DOHH2 (cell line): ENCODE results near the gene ACAN.

Source experiments
- H3F3A ChIP-seq: fragments of 200-600 bp; sonication (generic), shearing (Covaris generic); 2 replicates; pipeline ENCODE4 v1.6.0; 2016; ENCODE audit warnings: antibody characterized with exemption, mild to moderate bottlenecking; ENCODE audit not compliant: control insufficient read depth, insufficient read depth
- H3K27ac ChIP-seq: fragments of 200-600 bp; sonication (generic); 2 replicates; pipeline ENCODE4 v1.5.1; 2014; ENCODE audit warnings: low read depth, mild to moderate bottlenecking, low read length, moderate library complexity
- H3K27me3 ChIP-seq: fragments of 200-600 bp; sonication (generic); 2 replicates; pipeline ENCODE4 v1.6.1; 2014; ENCODE audit warnings: mild to moderate bottlenecking, low read length, mixed read lengths; ENCODE audit not compliant: control insufficient read depth
- H3K36me3 ChIP-seq: fragments of 200-600 bp; sonication (generic); 2 replicates; pipeline ENCODE4 v1.6.1; 2014; ENCODE audit warnings: mild to moderate bottlenecking, low read length, moderate library complexity, mixed read lengths; ENCODE audit not compliant: control insufficient read depth
- H3K4me1 ChIP-seq: fragments of 200-600 bp; sonication (generic); 2 replicates; pipeline ENCODE4 v1.6.1; 2014; ENCODE audit warnings: mild to moderate bottlenecking, low read length, mixed read lengths; ENCODE audit not compliant: control insufficient read depth
- H3K4me2 ChIP-seq: fragments of 200-600 bp; sonication (generic); 2 replicates; pipeline ENCODE4 v1.6.0; 2014; ENCODE audit warnings: mild to moderate bottlenecking, low read length, moderate library complexity
- H3K4me3 ChIP-seq: fragments of 200-600 bp; sonication (generic); 2 replicates; pipeline ENCODE4 v1.5.1; 2014; ENCODE audit warnings: mild to moderate bottlenecking, low read length, mixed read lengths
- H3K79me2 ChIP-seq: fragments of 200-600 bp; sonication (generic); 2 replicates; pipeline ENCODE4 v1.6.1; 2014; ENCODE audit warnings: mild to moderate bottlenecking, low read length, mixed read lengths; ENCODE audit not compliant: control insufficient read depth
- H3K9me2 ChIP-seq: fragments of 200-600 bp; sonication (generic); replicated peaks from 2 replicates; pipeline ENCODE4 v1.6.1; 2014; ENCODE audit warnings: mild to moderate bottlenecking, low read length, mixed read lengths; ENCODE audit not compliant: control insufficient read depth
- H3K9me3 ChIP-seq: fragments of 200-600 bp; sonication (generic); 2 replicates; pipeline ENCODE4 v1.6.1; 2014; ENCODE audit warnings: antibody characterized with exemption, low read length, mixed read lengths; ENCODE audit not compliant: control insufficient read depth, insufficient read depth
- H4K20me1 ChIP-seq: fragments of 200-600 bp; sonication (generic); 2 replicates; pipeline ENCODE4 v1.6.0; 2014; ENCODE audit warnings: low read depth, mild to moderate bottlenecking, antibody characterized with exemption, low read length, moderate library complexity; ENCODE audit not compliant: control insufficient read depth, insufficient read depth
- EZH2phosphoT487 ChIP-seq: fragments of 200-600 bp; sonication (generic); IDR thresholded peaks from 2 replicates; pipeline ENCODE4 v1.6.1; 2017; ENCODE audit warnings: borderline replicate concordance, mild to moderate bottlenecking, antibody characterized with exemption, low read length, moderate library complexity, mixed read lengths
- TF ChIP-seq, protein P1 (sequence below): fragments of 200-600 bp; sonication (generic); IDR thresholded peaks from one replicate; pipeline ENCODE4 v1.5.1; 2014; ENCODE audit warnings: antibody characterized with exemption, mild to moderate bottlenecking, low read depth, low read length; ENCODE audit not compliant: poor library complexity, severe bottlenecking

Gene ACAN

DNA sequence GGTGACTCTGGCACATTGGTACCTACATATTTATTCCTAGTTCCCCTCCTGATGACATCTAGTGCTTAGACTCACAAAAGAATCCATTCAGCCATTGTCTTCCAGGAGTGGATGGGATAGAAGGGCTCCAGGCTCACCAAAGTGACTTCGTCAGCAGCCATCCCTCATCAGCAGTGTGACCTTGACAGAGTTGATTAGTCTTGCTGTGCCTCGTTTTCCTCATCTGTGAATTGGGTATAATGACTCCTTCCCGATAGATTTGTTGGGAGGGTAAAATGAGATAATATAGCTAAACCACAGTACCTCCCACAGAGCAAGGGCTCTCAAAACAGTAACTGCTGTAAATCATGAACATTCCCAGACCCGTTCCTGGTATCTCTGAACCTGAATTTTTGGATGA, 10.7 kb downstream of the ACAN start:
- Histone ChIP-seq H3K9me2 (no peaks in the 10 kb centered on the region), H4K20me1 (no peaks in the 10 kb centered on the region), H3F3A (no peaks in the 10 kb centered on the region), H3K4me2 (no peak overlapping the region), H3K27ac (no peak overlapping the region), H3K36me3 (no peaks in the 10 kb centered on the region), H3K79me2 (no peaks in the 10 kb centered on the region), H3K4me1 (peaks cover 12% of the 10 kb centered on the region), H3K4me3 (no peak overlapping the region), H3K9me3 (no peaks in the 10 kb centered on the region), H3K27me3 (peaks cover 14% of the 10 kb centered on the region)
- TF ChIP-seq, protein P1, sequence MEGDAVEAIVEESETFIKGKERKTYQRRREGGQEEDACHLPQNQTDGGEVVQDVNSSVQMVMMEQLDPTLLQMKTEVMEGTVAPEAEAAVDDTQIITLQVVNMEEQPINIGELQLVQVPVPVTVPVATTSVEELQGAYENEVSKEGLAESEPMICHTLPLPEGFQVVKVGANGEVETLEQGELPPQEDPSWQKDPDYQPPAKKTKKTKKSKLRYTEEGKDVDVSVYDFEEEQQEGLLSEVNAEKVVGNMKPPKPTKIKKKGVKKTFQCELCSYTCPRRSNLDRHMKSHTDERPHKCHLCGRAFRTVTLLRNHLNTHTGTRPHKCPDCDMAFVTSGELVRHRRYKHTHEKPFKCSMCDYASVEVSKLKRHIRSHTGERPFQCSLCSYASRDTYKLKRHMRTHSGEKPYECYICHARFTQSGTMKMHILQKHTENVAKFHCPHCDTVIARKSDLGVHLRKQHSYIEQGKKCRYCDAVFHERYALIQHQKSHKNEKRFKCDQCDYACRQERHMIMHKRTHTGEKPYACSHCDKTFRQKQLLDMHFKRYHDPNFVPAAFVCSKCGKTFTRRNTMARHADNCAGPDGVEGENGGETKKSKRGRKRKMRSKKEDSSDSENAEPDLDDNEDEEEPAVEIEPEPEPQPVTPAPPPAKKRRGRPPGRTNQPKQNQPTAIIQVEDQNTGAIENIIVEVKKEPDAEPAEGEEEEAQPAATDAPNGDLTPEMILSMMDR = no peak
- no peak for TF ChIP-seq EZH2phosphoT487

DNA sequence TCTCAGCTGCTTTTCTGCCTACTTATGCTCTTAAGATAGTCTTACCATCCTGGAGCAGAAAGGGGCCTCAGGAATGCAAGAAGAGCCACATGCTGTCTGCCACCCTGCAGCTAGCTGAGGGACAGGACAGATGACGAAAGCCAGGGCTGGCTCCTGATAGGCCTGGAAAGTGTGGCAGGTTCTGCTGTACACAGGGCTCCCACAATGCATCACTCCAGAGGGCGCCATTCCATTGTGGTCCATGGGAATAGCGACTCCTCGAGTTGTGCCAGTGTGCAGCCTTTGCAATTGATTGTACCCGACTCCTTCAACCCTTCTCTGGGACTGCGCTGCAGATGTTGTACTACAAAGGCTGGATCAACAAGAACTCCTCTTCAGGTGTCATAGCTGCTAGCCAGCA, 11.2 kb downstream of the ACAN start:
- Histone ChIP-seq H3K4me1 (peaks cover 12% of the 10 kb centered on the region), H3K4me2 (no peak overlapping the region), H3F3A (no peaks in the 10 kb centered on the region), H3K9me2 (no peaks in the 10 kb centered on the region), H3K27me3 (peaks cover 14% of the 10 kb centered on the region), H3K79me2 (no peaks in the 10 kb centered on the region), H3K27ac (no peak overlapping the region), H3K9me3 (no peaks in the 10 kb centered on the region), H4K20me1 (no peaks in the 10 kb centered on the region), H3K36me3 (no peaks in the 10 kb centered on the region), H3K4me3 (no peak overlapping the region)
- TF ChIP-seq, protein P1 = no peak
- TF ChIP-seq EZH2phosphoT487 = no peak

DNA sequence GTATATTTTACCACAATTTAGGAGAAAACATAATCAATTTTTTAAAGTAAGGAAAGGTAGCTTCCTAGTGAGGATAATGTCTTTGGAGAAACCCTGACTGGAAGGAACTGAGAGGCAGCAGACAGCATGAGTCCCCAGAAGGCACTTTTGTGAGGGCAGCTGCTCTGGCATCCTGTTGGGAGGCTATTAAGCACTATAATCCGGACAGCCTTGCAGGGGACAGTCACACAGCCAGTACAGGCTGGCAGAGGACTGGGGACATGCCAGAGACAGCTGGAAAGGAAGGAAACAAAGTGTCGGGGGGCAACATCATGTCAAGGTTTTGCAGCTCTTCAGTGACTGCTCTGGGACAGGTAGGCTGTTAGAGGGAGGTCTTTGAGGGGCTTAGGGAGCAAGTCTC, 15.7 kb downstream of the ACAN start:
- H3F3A ChIP-seq = no peaks in the 10 kb centered on the region
- no peaks in the 10 kb centered on the region for H3K9me2 ChIP-seq
- H4K20me1 ChIP-seq = no peaks in the 10 kb centered on the region
- H3K4me1 ChIP-seq = no peaks in the 10 kb centered on the region
- H3K9me3 ChIP-seq = no peaks in the 10 kb centered on the region
- no peak overlapping the region for H3K4me2 ChIP-seq
- H3K79me2 ChIP-seq = no peaks in the 10 kb centered on the region
- peaks cover 8% of the 10 kb centered on the region for H3K27me3 ChIP-seq
- no peaks in the 10 kb centered on the region for H3K36me3 ChIP-seq
- H3K27ac ChIP-seq = no peak overlapping the region
- H3K4me3 ChIP-seq = no peak overlapping the region
- TF ChIP-seq EZH2phosphoT487 = no peak
- TF ChIP-seq, protein P1 = no peak

DNA sequence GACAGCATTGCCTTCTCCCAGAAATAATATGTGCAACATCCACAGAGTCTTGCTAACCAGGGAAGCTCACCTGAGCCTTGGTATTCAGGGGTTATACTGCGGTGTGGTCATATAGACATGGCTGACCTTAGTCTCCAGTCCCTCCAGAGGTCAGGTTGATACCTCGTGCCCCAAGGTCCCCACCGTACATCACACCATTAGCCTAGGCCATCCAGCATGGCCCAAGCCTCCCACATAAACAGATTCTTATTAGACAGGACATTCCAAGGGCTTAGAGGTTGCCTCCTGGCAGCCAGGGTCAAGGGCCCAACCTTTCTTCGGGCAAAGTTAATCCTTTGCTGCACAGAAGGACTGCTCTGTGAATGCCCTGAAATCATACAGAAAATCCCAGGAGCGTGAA, 18.8 kb downstream of the ACAN start:
- Histone ChIP-seq H3K27me3 (peaks cover 4% of the 10 kb centered on the region; the same call in 1 of the 2 replicates), H3K4me2 (no peak overlapping the region), H3K36me3 (no peaks in the 10 kb centered on the region), H3K27ac (no peak overlapping the region), H4K20me1 (no peaks in the 10 kb centered on the region), H3K4me3 (no peak overlapping the region), H3F3A (no peaks in the 10 kb centered on the region), H3K79me2 (no peaks in the 10 kb centered on the region), H3K9me2 (no peaks in the 10 kb centered on the region), H3K4me1 (no peaks in the 10 kb centered on the region), H3K9me3 (no peaks in the 10 kb centered on the region)
- no peak for TF ChIP-seq EZH2phosphoT487
- TF ChIP-seq, protein P1 = no peak
